Caco-2 (cell line): Measurements from ENCODE around the gene NDUFS7. TPM values are rescaled to one million over a fixed set of nuclear protein-coding genes. Genes with fewer than 3 reads are reported as not detected.
A peak's percentile ranks its signal among the peaks of the same experiment; 100 is the strongest.

ENCODE experiments used
- BruUV-seq: library from RNA; stranded (reverse); fragments of 400-500 nt; replicated peaks from 2 replicates; lab custom pipeline; 2021; lab: Mats Ljungman, UMichigan
- CTCF ChIA-PET: fragments of 300-600 bp; sonication (Branson Sonifier 250); formaldehyde crosslinking; loops from one replicate; lab custom pipeline; 2022; ENCODE audit warnings: antibody characterized with exemption; lab: Charles Lee
- POLR2A ChIA-PET: fragments of 300-600 bp; sonication (Branson Sonifier 250); formaldehyde crosslinking; loops from one replicate; lab custom pipeline; 2022; ENCODE audit warnings: antibody characterized with exemption; lab: Charles Lee
- DNase-seq, 2 experiments: peaks; one replicate each; pipeline versions ENCODE4 v3.0.0 to v3.0.0-alpha.2; 2020 to 2022
- H3K27me3 ChIP-seq: replicated peaks from 2 replicates; pipeline ENCODE4 v1.6.0; 2011; ENCODE audit warnings: low read length; ENCODE audit not compliant: control insufficient read depth, insufficient read depth
- H3K36me3 ChIP-seq: 2 replicates; pipeline ENCODE4 v1.5.1; 2011; ENCODE audit warnings: low read length; ENCODE audit not compliant: control insufficient read depth, insufficient read depth
- H3K4me1 ChIP-seq: fragments of 250-450 bp; sonication (Bioruptor Pico); 2 replicates; pipeline ENCODE4 v1.5.1; 2020; ENCODE audit warnings: mild to moderate bottlenecking
- H3K4me3 ChIP-seq: 2 replicates; pipeline ENCODE4 v1.5.1; 2011; ENCODE audit warnings: low read depth, mild to moderate bottlenecking, control low read depth, low read length
- H3K9me3 ChIP-seq: fragments of 250-450 bp; sonication (Bioruptor Pico); 2 replicates; pipeline ENCODE4 v1.5.1; 2020; ENCODE audit warnings: mild to moderate bottlenecking, moderate library complexity
- H3K27ac Mint-ChIP-seq: one replicate; pipeline ENCODE4 v1.8.0; 2022; ENCODE audit warnings: mixed read lengths; ENCODE audit not compliant: unreplicated experiment
- H3K27me3 Mint-ChIP-seq: one replicate; pipeline ENCODE4 v1.8.0; 2022; ENCODE audit warnings: mixed read lengths; ENCODE audit not compliant: insufficient read depth, unreplicated experiment
- H3K36me3 Mint-ChIP-seq: one replicate; pipeline ENCODE4 v1.8.0; 2022; ENCODE audit warnings: mild to moderate bottlenecking, mixed read lengths; ENCODE audit not compliant: insufficient read depth, unreplicated experiment
- H3K4me1 Mint-ChIP-seq: one replicate; pipeline ENCODE4 v1.8.0; 2022; ENCODE audit warnings: low read depth, mixed read lengths; ENCODE audit not compliant: unreplicated experiment
- H3K4me3 Mint-ChIP-seq: one replicate; pipeline ENCODE4 v1.8.0; 2022; ENCODE audit warnings: mild to moderate bottlenecking, moderate library complexity, mixed read lengths; ENCODE audit not compliant: unreplicated experiment
- H3K9me3 Mint-ChIP-seq: one replicate; pipeline ENCODE4 v1.8.0; 2022; ENCODE audit warnings: mixed read lengths; ENCODE audit not compliant: unreplicated experiment
- intact Hi-C: fragments of 100-400 bp; cut with micrococcal nuclease; formaldehyde crosslinking; loops from one replicate; pipeline ENCODE4 v1.10.0; 2022; ENCODE audit not compliant: unreplicated experiment
- total RNA-seq: library from RNA; stranded (reverse); gene quantifications from 2 replicates; pipeline ENCODE4 v1.2.3, GENCODE V29; 2022
- TF ChIP-seq, protein P1 (sequence below), 2 experiments: fragments of 200-600 bp in 1 of 2; IDR thresholded peaks; 1 replicate in 1 of 2; 2 replicates in 1 of 2; pipeline versions ENCODE4 v1.5.1 to v1.8.0; 2011 to 2022; ENCODE audit warnings: antibody characterized with exemption in 1 of 2, control low read depth in 1 of 2, inconsistent platforms in 1 of 2, low read depth in 1 of 2, low read length in 1 of 2, mild to moderate bottlenecking in 1 of 2, moderate library complexity in 1 of 2; ENCODE audit not compliant: insufficient read depth in 1 of 2, severe bottlenecking in 1 of 2, unreplicated experiment in 1 of 2

NDUFS7 gene
- total RNA-seq, 1 experiment from 2014 or later: 111 TPM

DNA sequence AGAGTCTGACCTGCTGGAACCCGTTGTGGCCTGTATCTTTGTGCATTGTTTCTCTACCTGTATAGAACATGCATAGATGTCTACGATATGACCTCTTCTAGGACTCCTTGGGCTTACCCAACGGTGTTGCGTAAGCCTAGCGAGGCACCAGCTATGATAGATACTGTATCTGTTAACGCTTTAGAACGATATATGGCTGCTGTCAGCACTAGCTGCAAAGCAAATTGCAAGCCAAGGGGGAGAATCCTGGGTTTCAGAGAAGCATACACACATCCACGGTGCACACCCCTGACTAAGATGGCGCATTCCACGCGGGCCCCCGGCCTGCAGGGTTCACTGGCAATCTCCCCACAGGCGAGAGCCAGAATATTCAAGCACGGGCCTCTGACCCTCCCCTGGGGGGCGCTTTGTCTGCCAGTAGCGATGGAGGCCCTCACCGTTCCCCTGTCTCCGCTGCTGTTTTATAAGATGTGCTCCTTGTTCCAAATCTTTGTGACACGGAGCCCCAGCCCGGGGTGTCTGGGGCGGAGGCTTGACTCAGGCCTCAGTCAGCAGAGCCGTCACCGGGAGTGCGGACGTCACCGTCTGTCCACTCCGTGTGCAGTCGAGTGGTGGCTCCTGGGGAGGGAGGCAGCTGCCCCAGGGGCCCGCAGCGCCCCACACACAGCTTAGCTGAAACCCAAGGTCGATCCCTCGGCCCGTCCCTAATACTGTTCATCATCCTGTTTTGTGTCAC lies 41.6 kb downstream of the NDUFS7 start:
- no peaks in the 10 kb centered on the region for H3K27me3 ChIP-seq
- Mint-ChIP-seq H3K27me3 (no peaks in the 10 kb centered on the region), H3K4me1 (peaks cover 24% of the 10 kb centered on the region), H3K36me3 (peaks cover 85% of the 10 kb centered on the region), H3K4me3 (peak overlapping the region; percentile 59), H3K9me3 (no peaks in the 10 kb centered on the region), H3K27ac (no peak overlapping the region)
- H3K9me3 ChIP-seq: no peaks in the 10 kb centered on the region
- intact Hi-C loops: no loop called here
- no TSS peak for BruUV-seq
- POLR2A ChIA-PET: no interaction called here
- H3K4me3 ChIP-seq: no peak overlapping the region
- H3K4me1 ChIP-seq: peaks cover 26% of the 10 kb centered on the region
- TF ChIP-seq, protein P1, sequence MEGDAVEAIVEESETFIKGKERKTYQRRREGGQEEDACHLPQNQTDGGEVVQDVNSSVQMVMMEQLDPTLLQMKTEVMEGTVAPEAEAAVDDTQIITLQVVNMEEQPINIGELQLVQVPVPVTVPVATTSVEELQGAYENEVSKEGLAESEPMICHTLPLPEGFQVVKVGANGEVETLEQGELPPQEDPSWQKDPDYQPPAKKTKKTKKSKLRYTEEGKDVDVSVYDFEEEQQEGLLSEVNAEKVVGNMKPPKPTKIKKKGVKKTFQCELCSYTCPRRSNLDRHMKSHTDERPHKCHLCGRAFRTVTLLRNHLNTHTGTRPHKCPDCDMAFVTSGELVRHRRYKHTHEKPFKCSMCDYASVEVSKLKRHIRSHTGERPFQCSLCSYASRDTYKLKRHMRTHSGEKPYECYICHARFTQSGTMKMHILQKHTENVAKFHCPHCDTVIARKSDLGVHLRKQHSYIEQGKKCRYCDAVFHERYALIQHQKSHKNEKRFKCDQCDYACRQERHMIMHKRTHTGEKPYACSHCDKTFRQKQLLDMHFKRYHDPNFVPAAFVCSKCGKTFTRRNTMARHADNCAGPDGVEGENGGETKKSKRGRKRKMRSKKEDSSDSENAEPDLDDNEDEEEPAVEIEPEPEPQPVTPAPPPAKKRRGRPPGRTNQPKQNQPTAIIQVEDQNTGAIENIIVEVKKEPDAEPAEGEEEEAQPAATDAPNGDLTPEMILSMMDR (IDR thresholded peaks at IDR 0.05; ENCODE audit: insufficient read depth in 1 of 2, low read depth in 1 of 2, low read length in 1 of 2, severe bottlenecking in 1 of 2, unreplicated experiment in 1 of 2): no peak
- no peak for DNase-seq
- CTCF ChIA-PET: no interaction called here
- H3K36me3 ChIP-seq: no peaks in the 10 kb centered on the region; the same call in none of the 2 replicates

DNA sequence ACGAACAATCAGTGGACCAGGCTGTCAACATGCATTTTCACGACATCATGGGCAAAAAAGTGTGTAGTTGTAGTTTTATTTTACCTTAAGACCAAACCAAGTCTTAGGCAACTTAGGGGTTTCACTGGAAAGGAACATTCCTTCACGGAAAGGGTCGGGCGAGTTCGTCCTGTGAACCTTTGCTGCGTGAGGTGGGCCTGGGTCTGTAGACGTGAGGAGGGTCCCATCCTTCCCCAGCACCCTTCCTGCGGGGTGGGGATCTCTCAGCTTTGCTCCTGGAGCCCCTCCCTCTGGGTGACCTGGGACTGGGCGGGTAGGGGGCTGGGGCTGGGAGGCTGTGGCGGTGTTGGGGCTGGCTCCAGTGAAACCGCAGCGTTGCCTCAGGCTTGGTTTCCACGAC lies 42.2 kb downstream of the NDUFS7 start:
- H3K4me3 Mint-ChIP-seq: no peak overlapping the region
- Histone ChIP-seq H3K4me3 (no peak overlapping the region), H3K9me3 (no peaks in the 10 kb centered on the region), H3K4me1 (peaks cover 26% of the 10 kb centered on the region), H3K27me3 (no peaks in the 10 kb centered on the region), H3K36me3 (no peaks in the 10 kb centered on the region; the same call in none of the 2 replicates)
- no peak for DNase-seq
- peaks cover 85% of the 10 kb centered on the region for H3K36me3 Mint-ChIP-seq
- intact Hi-C loops: no loop called here
- peaks cover 24% of the 10 kb centered on the region for H3K4me1 Mint-ChIP-seq
- ChIA-PET POLR2A (no interaction called here), CTCF (no interaction called here)
- no peak overlapping the region for H3K27ac Mint-ChIP-seq
- H3K9me3 Mint-ChIP-seq: no peaks in the 10 kb centered on the region
- BruUV-seq: no TSS peak
- no peaks in the 10 kb centered on the region for H3K27me3 Mint-ChIP-seq
- TF ChIP-seq, protein P1 (IDR thresholded peaks at IDR 0.05; ENCODE audit: insufficient read depth in 1 of 2, low read depth in 1 of 2, low read length in 1 of 2, severe bottlenecking in 1 of 2, unreplicated experiment in 1 of 2): no peak

DNA sequence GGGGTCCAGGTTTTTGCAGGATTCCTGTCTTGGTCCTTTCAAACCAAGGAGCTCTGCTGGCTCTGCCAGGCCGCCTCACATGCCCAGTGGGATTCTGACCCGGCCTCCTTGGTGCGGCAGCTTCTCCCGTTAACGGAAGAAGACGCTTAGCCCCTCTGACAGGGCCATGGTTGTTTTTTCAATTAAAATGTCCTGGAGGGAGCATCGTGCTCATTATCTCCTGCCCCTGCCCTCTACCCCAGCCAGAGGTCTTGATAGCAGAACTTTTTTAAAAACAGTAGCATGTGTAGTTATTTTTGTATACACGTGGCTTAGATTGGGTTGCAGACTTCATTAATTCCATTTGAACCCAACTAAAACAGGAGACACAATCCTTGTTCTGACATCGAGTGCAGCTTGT lies 43.0 kb downstream of the NDUFS7 start:
- no peaks in the 10 kb centered on the region; the same call in none of the 2 replicates for H3K36me3 ChIP-seq

More for the DNA sequence above, 43.0 kb downstream of the NDUFS7 start:
- Mint-ChIP-seq H3K9me3 (no peaks in the 10 kb centered on the region), H3K27me3 (no peaks in the 10 kb centered on the region), H3K4me3 (no peak overlapping the region), H3K36me3 (peaks cover 89% of the 10 kb centered on the region), H3K4me1 (peaks cover 24% of the 10 kb centered on the region), H3K27ac (no peak overlapping the region)
- peaks cover 26% of the 10 kb centered on the region for H3K4me1 ChIP-seq
- TF ChIP-seq, protein P1 (IDR thresholded peaks at IDR 0.05; ENCODE audit: insufficient read depth in 1 of 2, low read depth in 1 of 2, low read length in 1 of 2, severe bottlenecking in 1 of 2, unreplicated experiment in 1 of 2): no peak
- POLR2A ChIA-PET: no interaction called here
- H3K4me3 ChIP-seq: no peak overlapping the region
- no peaks in the 10 kb centered on the region for H3K9me3 ChIP-seq
- no TSS peak for BruUV-seq
- H3K27me3 ChIP-seq: no peaks in the 10 kb centered on the region
- DNase-seq: no peak
- CTCF ChIA-PET: no interaction called here
- intact Hi-C loops: no loop called here
